T-helper 17 cell (primary cell): Measurements from ENCODE around the gene ZKSCAN2. TPM values are rescaled to one million over a fixed set of nuclear protein-coding genes. Genes with fewer than 3 reads are reported as not detected.

ENCODE experiments used
- ATAC-seq: fragments of 150-1000 bp; cut with Tn5 transposase; 2 replicates; pipeline ENCODE4 v1.10.0; 2021; ENCODE audit warnings: mild to moderate bottlenecking, moderate library complexity
- DNase-seq, 3 donors: peaks; one replicate each; pipeline versions ENCODE4 v3.0.0 to v3.0.0-alpha.2; 2020 to 2021
- H3K9me3 ChIP-seq: one replicate; pipeline ENCODE4 v1.7.0; 2013; ENCODE audit warnings: low read length, mild to moderate bottlenecking; ENCODE audit not compliant: control insufficient read depth, poor library complexity, severe bottlenecking
- H3K27ac Mint-ChIP-seq: one replicate; pipeline ENCODE4 v1.8.0; 2022; ENCODE audit warnings: mild to moderate bottlenecking, moderate library complexity, mixed read lengths
- H3K27me3 Mint-ChIP-seq: one replicate; pipeline ENCODE4 v1.8.0; 2022; ENCODE audit warnings: mixed read lengths
- H3K36me3 Mint-ChIP-seq: one replicate; pipeline ENCODE4 v1.8.0; 2022; ENCODE audit warnings: low read depth, mixed read lengths
- H3K4me1 Mint-ChIP-seq: one replicate; pipeline ENCODE4 v1.8.0; 2022; ENCODE audit warnings: mild to moderate bottlenecking, mixed read lengths
- H3K4me3 Mint-ChIP-seq: one replicate; pipeline ENCODE4 v1.8.0; 2022; ENCODE audit warnings: mild to moderate bottlenecking, moderate library complexity, mixed read lengths
- total RNA-seq, 4 donors: library from RNA in 2 of 4; stranded (reverse) in 2 of 4; gene quantifications; one replicate each; pipeline ENCODE4 v1.2.3 and lab custom pipeline; 2022 to 2026

Gene ZKSCAN2
- total RNA-seq, 2 donors from 2014 or later: 3.8 to 5.3 TPM

- no peaks in the 10 kb centered on the region for H3K9me3 ChIP-seq
- Mint-ChIP-seq H3K4me1 (peaks cover 42% of the 10 kb centered on the region), H3K36me3 (no peaks in the 10 kb centered on the region), H3K27me3 (no peaks in the 10 kb centered on the region), H3K27ac (peak overlapping the region; percentile 97), H3K4me3 (peak overlapping the region; percentile 95)
- ATAC-seq (no peak), DNase-seq (no peak)
Measured at GRCh38 chr16:25258861-25259179, 1.2 kb upstream of the ZKSCAN2 start.

DNA sequence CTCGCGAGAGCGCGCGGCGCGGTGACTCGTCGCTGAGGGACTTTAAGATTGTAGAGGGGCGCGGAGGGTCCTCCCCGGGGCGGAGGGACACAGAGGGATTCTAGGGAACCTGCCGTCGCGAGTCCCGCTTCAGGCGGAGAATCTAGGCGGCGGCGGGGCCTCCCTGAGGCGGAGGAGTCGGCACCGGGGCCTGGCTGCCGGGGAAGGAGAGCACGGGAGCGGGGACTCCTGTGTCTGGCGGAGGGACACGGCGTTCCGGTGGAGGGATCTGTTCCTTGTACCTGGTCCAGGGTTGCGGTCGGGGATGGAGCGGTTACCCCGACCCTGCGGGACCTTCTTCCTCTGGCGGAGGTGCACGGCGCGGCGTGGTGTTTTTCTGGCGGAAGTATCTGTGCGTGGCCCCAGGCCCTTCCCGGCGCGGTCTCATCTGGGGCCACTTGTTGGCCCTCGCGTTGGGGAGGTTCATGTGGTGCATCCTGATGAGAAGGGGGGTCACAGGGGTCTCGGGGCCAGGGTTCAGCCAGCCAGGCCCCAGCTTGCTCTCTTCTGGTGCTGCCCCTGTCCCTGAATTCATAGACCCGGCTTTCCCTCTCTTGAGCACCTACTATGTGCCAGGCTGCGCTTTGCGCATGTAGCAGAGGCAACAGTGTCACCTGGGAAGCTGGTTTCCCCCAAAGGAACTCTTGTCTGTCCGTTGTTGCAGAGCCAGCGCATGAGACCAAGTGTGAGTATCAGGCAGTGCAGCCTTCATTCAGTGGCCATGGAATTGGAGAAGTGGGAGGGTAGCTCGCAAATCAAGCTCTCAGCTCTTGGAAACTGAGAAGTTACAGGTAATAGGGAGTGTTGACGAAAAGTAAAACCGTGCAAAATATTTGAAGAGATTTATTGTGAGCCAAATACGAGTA is 563 bp upstream of the ZKSCAN2 start:
- ATAC-seq: peak; percentile 57
- peak overlapping the region; percentile 97 for H3K27ac Mint-ChIP-seq
- H3K4me1 Mint-ChIP-seq: peaks cover 44% of the 10 kb centered on the region
- H3K4me3 Mint-ChIP-seq: peak overlapping the region; percentile 95
- DNase-seq: peak in 2 of 3 donors; percentile 59 to 70
- H3K27me3 Mint-ChIP-seq: no peaks in the 10 kb centered on the region
- H3K36me3 Mint-ChIP-seq: no peaks in the 10 kb centered on the region
- H3K9me3 ChIP-seq: no peaks in the 10 kb centered on the region

DNA sequence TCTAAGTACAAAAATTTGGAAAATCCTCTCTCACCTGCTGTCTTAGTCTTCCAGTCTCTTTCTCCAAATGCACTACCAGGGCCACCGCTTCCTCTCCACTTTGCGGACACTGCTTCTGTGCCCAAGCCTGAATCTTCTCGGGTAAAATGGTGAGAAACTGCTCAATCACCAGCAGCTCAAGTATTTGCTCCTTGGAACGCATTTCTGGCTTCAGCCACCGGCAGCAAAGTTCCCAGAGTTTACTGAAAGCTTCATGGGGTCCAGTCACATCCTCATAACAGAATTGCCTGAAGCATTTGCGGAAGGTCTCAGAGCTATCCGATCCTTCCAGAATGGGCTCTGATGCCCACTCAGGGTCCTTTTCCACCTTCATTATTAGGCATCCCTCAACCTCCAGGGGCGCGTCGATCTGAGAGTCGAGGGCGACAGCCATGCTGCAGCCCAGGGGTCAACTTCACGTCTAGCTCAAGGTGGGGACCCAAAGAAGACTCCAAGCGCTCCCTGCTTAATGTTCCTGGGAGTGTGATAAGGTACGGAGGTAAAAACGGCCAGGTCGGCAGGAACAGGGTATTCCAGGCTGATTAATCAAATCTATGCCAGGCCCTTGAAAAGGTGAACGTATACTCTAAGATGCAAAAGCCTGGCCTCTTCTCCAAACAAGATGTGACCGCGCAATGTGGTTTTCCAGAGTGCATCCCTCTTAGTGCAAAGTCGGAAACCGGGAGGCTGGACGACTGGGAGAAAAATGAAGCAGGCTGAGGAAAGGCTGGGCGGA is 763 bp downstream of the ZKSCAN2 start:
- H3K27ac Mint-ChIP-seq: peak overlapping the region; percentile 97
- peaks cover 1% of the 10 kb centered on the region for H3K36me3 Mint-ChIP-seq
- H3K4me1 Mint-ChIP-seq: peaks cover 47% of the 10 kb centered on the region
- H3K9me3 ChIP-seq: no peaks in the 10 kb centered on the region
- no peaks in the 10 kb centered on the region for H3K27me3 Mint-ChIP-seq
- ATAC-seq (peak; percentile 3), DNase-seq (no peak)
- peak overlapping the region; percentile 95 for H3K4me3 Mint-ChIP-seq

DNA sequence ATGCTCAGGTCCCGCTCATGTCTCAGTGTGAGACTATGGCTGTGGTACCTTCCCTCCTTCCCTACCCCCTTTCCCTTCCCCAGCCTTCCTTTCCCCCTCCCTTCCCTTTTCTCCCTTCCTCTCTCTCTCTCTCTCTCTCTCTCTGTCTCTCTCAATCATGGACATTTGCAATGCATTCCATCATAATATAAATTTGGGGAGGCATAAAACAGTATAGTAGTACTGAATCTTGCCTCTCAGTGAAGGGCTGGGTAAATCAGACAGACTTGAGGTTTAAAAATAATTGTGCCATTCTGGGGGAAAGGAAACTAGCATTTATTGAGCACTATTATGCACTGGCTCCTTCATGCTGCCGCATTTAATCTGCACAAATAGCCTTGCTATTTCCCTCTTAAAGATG is 4.3 kb downstream of the ZKSCAN2 start:
- Mint-ChIP-seq H3K4me1 (peaks cover 28% of the 10 kb centered on the region), H3K27me3 (no peaks in the 10 kb centered on the region), H3K4me3 (peak overlapping the region; percentile 39), H3K36me3 (peaks cover 5% of the 10 kb centered on the region), H3K27ac (no peak overlapping the region)
- no peak for DNase-seq
- ATAC-seq: no peak
- H3K9me3 ChIP-seq: no peaks in the 10 kb centered on the region

- H3K27ac Mint-ChIP-seq: no peak overlapping the region
- H3K4me3 Mint-ChIP-seq: no peak overlapping the region
- H3K36me3 Mint-ChIP-seq: peaks cover 12% of the 10 kb centered on the region
- DNase-seq: no peak
- ATAC-seq: no peak
- H3K4me1 Mint-ChIP-seq: peaks cover 10% of the 10 kb centered on the region
- no peaks in the 10 kb centered on the region for H3K27me3 Mint-ChIP-seq
- peaks cover 2% of the 10 kb centered on the region for H3K9me3 ChIP-seq
Measured at GRCh38 chr16:25250467-25250866, 7.2 kb downstream of the ZKSCAN2 start.

GRCh38 chr16:25235991-25236390 is 21.7 kb downstream of the ZKSCAN2 start:
- no peaks in the 10 kb centered on the region for H3K9me3 ChIP-seq
- no peaks in the 10 kb centered on the region for H3K36me3 Mint-ChIP-seq
- H3K27ac Mint-ChIP-seq: no peak overlapping the region
- H3K4me3 Mint-ChIP-seq: no peak overlapping the region
- H3K27me3 Mint-ChIP-seq: no peaks in the 10 kb centered on the region
- H3K4me1 Mint-ChIP-seq: peaks cover 7% of the 10 kb centered on the region
- no peak for ATAC-seq
- no peak for DNase-seq

DNA sequence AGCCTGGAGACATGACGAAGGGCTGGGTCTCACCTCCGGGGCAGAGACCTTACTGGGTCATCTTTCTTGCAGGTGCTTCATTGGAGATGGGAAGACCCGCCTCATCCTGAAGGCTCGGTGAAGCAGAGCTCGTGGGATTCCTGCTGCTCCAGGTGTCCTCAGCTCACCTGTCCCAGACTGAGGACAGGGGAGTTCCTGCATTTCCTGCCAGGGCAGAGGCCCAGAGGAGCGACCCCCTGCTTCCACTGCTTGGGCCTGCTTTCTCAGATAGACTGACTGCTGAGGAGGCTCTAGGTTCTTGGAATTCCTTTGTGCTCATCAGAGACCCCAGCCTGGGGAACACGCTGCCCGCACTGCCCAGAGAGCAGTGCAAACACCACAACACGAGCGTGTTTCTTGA is 29.3 kb downstream of the ZKSCAN2 start:
- Mint-ChIP-seq H3K4me3 (no peak overlapping the region), H3K27ac (peak overlapping the region; percentile 49), H3K4me1 (peaks cover 5% of the 10 kb centered on the region), H3K36me3 (no peaks in the 10 kb centered on the region), H3K27me3 (no peaks in the 10 kb centered on the region)
- no peak for ATAC-seq
- H3K9me3 ChIP-seq: no peaks in the 10 kb centered on the region
- DNase-seq: no peak

- Mint-ChIP-seq H3K36me3 (no peaks in the 10 kb centered on the region), H3K4me1 (peaks cover 3% of the 10 kb centered on the region), H3K4me3 (no peak overlapping the region), H3K27me3 (no peaks in the 10 kb centered on the region), H3K27ac (no peak overlapping the region)
- H3K9me3 ChIP-seq: no peaks in the 10 kb centered on the region
- ATAC-seq: no peak
- no peak for DNase-seq
Measured at GRCh38 chr16:25224731-25225319, 32.8 kb downstream of the ZKSCAN2 start.

DNA sequence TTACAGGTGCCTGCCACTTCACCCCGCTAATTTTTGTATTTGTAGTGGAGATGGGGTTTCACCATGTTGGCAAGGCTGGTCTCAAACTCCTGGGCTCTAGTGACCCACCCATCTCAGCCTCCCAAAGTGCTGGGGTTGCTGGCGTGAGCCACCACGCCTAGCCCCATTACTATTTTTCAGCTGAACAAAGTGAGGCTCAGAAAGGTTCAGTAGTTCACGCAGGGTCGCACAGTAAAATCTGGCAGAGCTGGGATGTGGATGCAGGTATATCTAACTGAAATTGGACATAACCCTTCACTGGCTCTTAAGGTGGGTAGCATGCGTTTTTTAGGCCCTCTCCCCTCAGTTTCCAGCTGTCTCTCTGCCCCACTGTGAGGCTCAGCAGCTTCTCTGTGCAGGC is 33.7 kb downstream of the ZKSCAN2 start:
- H3K36me3 Mint-ChIP-seq: no peaks in the 10 kb centered on the region
- H3K9me3 ChIP-seq: no peaks in the 10 kb centered on the region
- ATAC-seq (no peak), DNase-seq (no peak)
- no peak overlapping the region for H3K4me3 Mint-ChIP-seq
- H3K27me3 Mint-ChIP-seq: no peaks in the 10 kb centered on the region
- H3K4me1 Mint-ChIP-seq: peaks cover 3% of the 10 kb centered on the region
- H3K27ac Mint-ChIP-seq: no peak overlapping the region

- Mint-ChIP-seq H3K4me1 (peaks cover 3% of the 10 kb centered on the region), H3K36me3 (no peaks in the 10 kb centered on the region), H3K27me3 (peaks cover 7% of the 10 kb centered on the region), H3K4me3 (no peak overlapping the region), H3K27ac (no peak overlapping the region)
- DNase-seq (no peak), ATAC-seq (no peak)
- no peaks in the 10 kb centered on the region for H3K9me3 ChIP-seq
Measured at GRCh38 chr16:25222959-25223358, 34.7 kb downstream of the ZKSCAN2 start.

DNA sequence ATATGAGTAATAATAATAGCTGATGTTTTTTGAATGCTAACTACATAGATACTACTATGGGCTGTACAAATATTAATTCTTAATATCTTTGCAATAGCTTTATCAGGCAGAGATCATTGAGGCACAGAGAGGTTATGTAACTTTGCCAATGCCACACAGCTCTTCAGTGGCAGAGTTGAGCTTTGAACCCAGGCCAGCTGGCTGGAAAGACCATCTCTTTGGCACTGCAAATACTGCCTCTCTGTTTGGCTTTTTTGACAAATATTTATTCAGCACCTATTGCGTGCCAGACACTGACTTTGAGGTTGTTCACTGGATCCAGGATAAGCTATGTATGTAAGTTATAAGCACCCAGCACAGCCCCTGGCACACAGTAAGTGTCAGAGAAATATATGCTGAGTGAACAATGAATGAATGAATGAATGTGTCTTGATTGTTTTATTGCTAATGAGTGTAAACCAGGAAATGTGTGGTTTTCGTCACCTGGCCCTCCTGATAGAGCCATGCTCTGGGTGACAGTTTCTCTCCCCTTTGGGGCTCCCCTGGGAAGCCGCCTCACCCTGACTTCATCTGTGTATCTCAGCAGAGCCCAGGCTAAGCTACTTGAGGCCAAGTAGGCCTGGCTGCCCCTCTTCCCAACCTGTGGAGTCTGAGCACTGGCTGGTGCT is 38.4 kb downstream of the ZKSCAN2 start:
- Mint-ChIP-seq H3K36me3 (peaks cover 2% of the 10 kb centered on the region), H3K27me3 (peaks cover 12% of the 10 kb centered on the region), H3K4me1 (peaks cover 2% of the 10 kb centered on the region), H3K27ac (no peak overlapping the region), H3K4me3 (no peak overlapping the region)
- no peaks in the 10 kb centered on the region for H3K9me3 ChIP-seq
- DNase-seq: no peak
- no peak for ATAC-seq

- no peaks in the 10 kb centered on the region for H3K9me3 ChIP-seq
- Mint-ChIP-seq H3K36me3 (peaks cover 2% of the 10 kb centered on the region), H3K27me3 (peaks cover 12% of the 10 kb centered on the region), H3K4me3 (no peak overlapping the region), H3K4me1 (peaks cover 2% of the 10 kb centered on the region), H3K27ac (no peak overlapping the region)
- DNase-seq: no peak
- no peak for ATAC-seq
Measured at GRCh38 chr16:25217921-25218320, 39.7 kb downstream of the ZKSCAN2 start.

GRCh38 chr16:25217112-25217511 is 40.5 kb downstream of the ZKSCAN2 start:
- Mint-ChIP-seq H3K4me3 (no peak overlapping the region), H3K4me1 (peaks cover 2% of the 10 kb centered on the region), H3K27me3 (peaks cover 12% of the 10 kb centered on the region), H3K36me3 (peaks cover 2% of the 10 kb centered on the region), H3K27ac (no peak overlapping the region)
- DNase-seq (no peak), ATAC-seq (no peak)
- no peaks in the 10 kb centered on the region for H3K9me3 ChIP-seq
